Liver (tissue), 3 donors: ENCODE data around the gene SLX4IP.

ENCODE experiments used
- CTCF ChIP-seq: fragments of 150-350 bp; IDR thresholded peaks from 2 replicates; pipeline ENCODE4 v1.5.1; 2017; ENCODE audit warnings: improper control_type of control experiment, low read depth, low read length; ENCODE audit not compliant: missing input control
- EGR1 ChIP-seq, 2 donors: IDR thresholded peaks; 2 replicates each; pipeline ENCODE4 v1.6.1; 2016 to 2018; ENCODE audit warnings: antibody characterized with exemption in 2 of 2, low read depth in 2 of 2
- GABPA ChIP-seq, 2 donors: IDR thresholded peaks in 1 of 2; conservative IDR thresholded peaks in 1 of 2; 2 replicates each; pipeline ENCODE4 v1.6.1; 2016; ENCODE audit warnings: antibody characterized with exemption in 2 of 2, mild to moderate bottlenecking in 1 of 2, moderate library complexity in 1 of 2
- JUND ChIP-seq, 2 donors: IDR thresholded peaks; 2 replicates each; pipeline ENCODE4 v1.6.1; 2016; ENCODE audit warnings: antibody characterized with exemption in 2 of 2
- MAX ChIP-seq: IDR thresholded peaks from 2 replicates; pipeline ENCODE4 v1.6.1; 2016; ENCODE audit warnings: antibody characterized with exemption
- SP1 ChIP-seq: IDR thresholded peaks from 2 replicates; pipeline ENCODE4 v1.6.1; 2018; ENCODE audit warnings: antibody characterized with exemption, mild to moderate bottlenecking
- TAF1 ChIP-seq: conservative IDR thresholded peaks from 2 replicates; pipeline ENCODE4 v1.6.1; 2016; ENCODE audit warnings: antibody characterized with exemption, mild to moderate bottlenecking
- YY1 ChIP-seq: IDR thresholded peaks from 2 replicates; pipeline ENCODE4 v1.6.1; 2016; ENCODE audit warnings: antibody characterized with exemption, mild to moderate bottlenecking
- donor health status: healthy.
- donor health status: healthy.

- TF ChIP-seq YY1 = no peak
- TF ChIP-seq CTCF = no peak
- no peak for TF ChIP-seq EGR1 (IDR thresholded peaks at IDR 0.05; ENCODE audit: low read depth in 2 of 2)
- no peak for TF ChIP-seq MAX
- no peak for TF ChIP-seq JUND (IDR thresholded peaks at IDR 0.05)
- no peak for TF ChIP-seq TAF1
- peak; percentile 16 for TF ChIP-seq SP1
- TF ChIP-seq GABPA (IDR thresholded peaks at IDR 0.05 in 1 of 2, conservative IDR thresholded peaks at IDR 0.05 in 1 of 2) = no peak
Measured at GRCh38 chr20:10652660-10653261, 217.7 kb downstream of the SLX4IP start.
